ENCODE results near the gene KLHDC1.
"Not testable (repeated sequence)": the region's sequence is repeated elsewhere in the genome, so short reads cannot be mapped to it uniquely, and the experiment has no call there.

DNA sequence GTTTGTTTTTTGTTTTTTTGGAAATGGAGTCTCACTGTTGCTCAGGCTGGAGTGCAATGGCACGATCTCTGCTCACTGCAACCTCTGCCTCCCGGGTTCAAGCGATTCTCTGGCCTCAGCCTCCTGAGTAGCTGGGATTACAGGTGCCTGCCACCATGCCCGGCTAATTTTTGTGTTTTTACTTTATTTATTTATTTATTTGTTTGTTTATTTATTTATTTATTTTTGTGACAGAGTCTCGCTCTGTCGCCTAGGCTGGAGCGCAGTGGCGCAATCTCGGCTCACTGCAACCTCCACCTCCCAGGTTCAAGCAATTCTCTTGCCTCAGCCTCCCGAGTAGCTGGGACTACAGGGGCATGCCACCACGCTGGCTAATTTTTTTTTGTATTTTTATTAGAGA is 18.1 kb downstream of the KLHDC1 start:
- TF ChIP-seq, protein P1, sequence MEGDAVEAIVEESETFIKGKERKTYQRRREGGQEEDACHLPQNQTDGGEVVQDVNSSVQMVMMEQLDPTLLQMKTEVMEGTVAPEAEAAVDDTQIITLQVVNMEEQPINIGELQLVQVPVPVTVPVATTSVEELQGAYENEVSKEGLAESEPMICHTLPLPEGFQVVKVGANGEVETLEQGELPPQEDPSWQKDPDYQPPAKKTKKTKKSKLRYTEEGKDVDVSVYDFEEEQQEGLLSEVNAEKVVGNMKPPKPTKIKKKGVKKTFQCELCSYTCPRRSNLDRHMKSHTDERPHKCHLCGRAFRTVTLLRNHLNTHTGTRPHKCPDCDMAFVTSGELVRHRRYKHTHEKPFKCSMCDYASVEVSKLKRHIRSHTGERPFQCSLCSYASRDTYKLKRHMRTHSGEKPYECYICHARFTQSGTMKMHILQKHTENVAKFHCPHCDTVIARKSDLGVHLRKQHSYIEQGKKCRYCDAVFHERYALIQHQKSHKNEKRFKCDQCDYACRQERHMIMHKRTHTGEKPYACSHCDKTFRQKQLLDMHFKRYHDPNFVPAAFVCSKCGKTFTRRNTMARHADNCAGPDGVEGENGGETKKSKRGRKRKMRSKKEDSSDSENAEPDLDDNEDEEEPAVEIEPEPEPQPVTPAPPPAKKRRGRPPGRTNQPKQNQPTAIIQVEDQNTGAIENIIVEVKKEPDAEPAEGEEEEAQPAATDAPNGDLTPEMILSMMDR (IDR thresholded peaks at IDR 0.05) = not testable (repeated sequence)
- TF ChIP-seq EZH2 (IDR thresholded peaks at IDR 0.05; ENCODE audit: borderline replicate concordance, insufficient read depth, low read depth, low read length, poor library complexity, severe bottlenecking) = not testable (repeated sequence)
